ENCODE measurements around the gene WDR83.
"Not testable (repeated sequence)": the region's sequence is repeated elsewhere in the genome, so short reads cannot be mapped to it uniquely, and the experiment has no call there.

WDR83 gene

GRCh38 chr19:12672744-12673143 is 6.1 kb downstream of the WDR83 start:
- Histone ChIP-seq H3K27me3 (no peaks in the 10 kb centered on the region), H3K36me3 (peaks cover 40 to 68% (median 43%) of the 10 kb centered on the region in 3 donors), H3K27ac (no peak overlapping the region), H3K4me1 (peaks cover 0 to 34% (median 23%) of the 10 kb centered on the region in 4 donors), H3K9me3 (no peaks in the 10 kb centered on the region), H3K4me3 (no peak overlapping the region)
- intact Hi-C loops (cut with DNase I; ENCODE audit: low total_unique reads): loop anchor here (10.0 kb wide), 1 partner anchor 108 kb away; no protein-coding TSS in a partner anchor
- TF ChIP-seq, protein P1, sequence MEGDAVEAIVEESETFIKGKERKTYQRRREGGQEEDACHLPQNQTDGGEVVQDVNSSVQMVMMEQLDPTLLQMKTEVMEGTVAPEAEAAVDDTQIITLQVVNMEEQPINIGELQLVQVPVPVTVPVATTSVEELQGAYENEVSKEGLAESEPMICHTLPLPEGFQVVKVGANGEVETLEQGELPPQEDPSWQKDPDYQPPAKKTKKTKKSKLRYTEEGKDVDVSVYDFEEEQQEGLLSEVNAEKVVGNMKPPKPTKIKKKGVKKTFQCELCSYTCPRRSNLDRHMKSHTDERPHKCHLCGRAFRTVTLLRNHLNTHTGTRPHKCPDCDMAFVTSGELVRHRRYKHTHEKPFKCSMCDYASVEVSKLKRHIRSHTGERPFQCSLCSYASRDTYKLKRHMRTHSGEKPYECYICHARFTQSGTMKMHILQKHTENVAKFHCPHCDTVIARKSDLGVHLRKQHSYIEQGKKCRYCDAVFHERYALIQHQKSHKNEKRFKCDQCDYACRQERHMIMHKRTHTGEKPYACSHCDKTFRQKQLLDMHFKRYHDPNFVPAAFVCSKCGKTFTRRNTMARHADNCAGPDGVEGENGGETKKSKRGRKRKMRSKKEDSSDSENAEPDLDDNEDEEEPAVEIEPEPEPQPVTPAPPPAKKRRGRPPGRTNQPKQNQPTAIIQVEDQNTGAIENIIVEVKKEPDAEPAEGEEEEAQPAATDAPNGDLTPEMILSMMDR (IDR thresholded peaks at IDR 0.05): no peak
- no peak for DNase-seq

- Histone ChIP-seq H3K4me3 (no peak overlapping the region), H3K27me3 (no peaks in the 10 kb centered on the region), H3K27ac (no peak overlapping the region), H3K4me1 (peaks cover 0 to 25% (median 10%) of the 10 kb centered on the region in 4 donors), H3K9me3 (no peaks in the 10 kb centered on the region), H3K36me3 (peaks cover 62 to 88% (median 64%) of the 10 kb centered on the region in 3 donors)
- no peak for DNase-seq
- intact Hi-C loops (cut with DNase I; ENCODE audit: low total_unique reads): loop anchor here (10.0 kb wide), 1 partner anchor 111 kb away; no protein-coding TSS in a partner anchor
- TF ChIP-seq, protein P1 (IDR thresholded peaks at IDR 0.05): no peak
Observed at GRCh38 chr19:12675399-12675798, 8.8 kb downstream of the WDR83 start.

DNA sequence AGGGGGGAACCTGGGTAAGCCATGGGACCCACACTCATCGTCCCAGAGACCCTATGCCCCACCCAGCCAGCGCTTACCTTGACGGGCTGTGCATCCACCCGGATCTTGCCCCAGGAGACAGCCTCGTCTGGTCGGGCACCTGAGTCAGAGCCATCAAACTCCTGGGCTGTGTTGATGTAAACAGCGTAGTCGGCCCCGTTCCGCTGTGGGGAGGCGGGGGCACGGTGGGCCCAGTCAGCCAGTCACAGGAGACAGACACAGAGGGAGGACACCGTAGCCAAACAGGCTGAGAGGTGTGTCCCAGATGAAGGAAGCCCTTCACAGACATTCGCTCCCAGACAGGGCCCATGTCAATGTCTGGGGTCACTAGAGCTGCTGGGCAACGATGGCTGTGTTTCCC is 9.3 kb downstream of the WDR83 start:
- Histone ChIP-seq H3K27me3 (no peaks in the 10 kb centered on the region), H3K9me3 (no peaks in the 10 kb centered on the region), H3K4me3 (no peak overlapping the region), H3K4me1 (peaks cover 0 to 25% (median 7%) of the 10 kb centered on the region in 4 donors), H3K27ac (no peak overlapping the region), H3K36me3 (peaks cover 62 to 88% (median 64%) of the 10 kb centered on the region in 3 donors)
- TF ChIP-seq, protein P1 (IDR thresholded peaks at IDR 0.05): no peak
- intact Hi-C loops (cut with DNase I; ENCODE audit: low total_unique reads): loop anchor here (10.0 kb wide), 1 partner anchor 111 kb away; no protein-coding TSS in a partner anchor
- DNase-seq: no peak

GRCh38 chr19:12676384-12676792 is 9.8 kb downstream of the WDR83 start:
- Histone ChIP-seq H3K36me3 (peaks cover 62 to 88% (median 64%) of the 10 kb centered on the region in 3 donors), H3K9me3 (no peaks in the 10 kb centered on the region), H3K4me3 (no peak overlapping the region), H3K4me1 (peaks cover 0 to 25% (median 6%) of the 10 kb centered on the region in 4 donors), H3K27ac (no peak overlapping the region), H3K27me3 (no peaks in the 10 kb centered on the region)
- intact Hi-C loops (cut with DNase I; ENCODE audit: low total_unique reads): loop anchor here (10.0 kb wide), 1 partner anchor 112 kb away; no protein-coding TSS in a partner anchor
- DNase-seq: peak; percentile 75 to 86
- TF ChIP-seq, protein P1 (IDR thresholded peaks at IDR 0.05): peak; percentile 70 to 75

DNA sequence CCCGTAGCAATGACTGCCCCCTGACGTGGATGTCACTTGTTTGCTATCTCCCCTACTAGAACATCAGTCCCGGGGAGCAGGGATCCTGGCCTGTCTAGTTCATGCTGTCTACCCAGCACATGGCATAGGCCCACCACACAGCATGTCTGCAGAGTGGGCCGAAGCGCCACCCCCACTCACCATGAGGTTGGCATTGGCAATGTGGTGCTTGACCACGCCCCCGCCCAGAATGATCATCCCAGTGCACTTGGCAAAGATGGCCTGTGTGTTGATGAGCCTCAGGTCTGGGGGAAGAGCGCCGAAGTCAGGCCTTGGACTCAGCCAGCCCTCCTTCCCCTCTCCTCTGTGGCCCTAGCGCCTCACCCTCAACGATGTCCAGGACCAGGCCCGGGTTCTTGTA is 10.3 kb downstream of the WDR83 start:
- Histone ChIP-seq H3K9me3 (no peaks in the 10 kb centered on the region), H3K4me1 (peaks cover 0 to 25% (median 6%) of the 10 kb centered on the region in 4 donors), H3K4me3 (no peak overlapping the region), H3K27ac (no peak overlapping the region), H3K36me3 (peaks cover 62 to 83% (median 64%) of the 10 kb centered on the region in 3 donors), H3K27me3 (no peaks in the 10 kb centered on the region)
- TF ChIP-seq, protein P1 (IDR thresholded peaks at IDR 0.05): no peak
- no peak for DNase-seq
- intact Hi-C loops (cut with DNase I; ENCODE audit: low total_unique reads): loop anchor here (10.0 kb wide), 1 partner anchor 112 kb away; no protein-coding TSS in a partner anchor

DNA sequence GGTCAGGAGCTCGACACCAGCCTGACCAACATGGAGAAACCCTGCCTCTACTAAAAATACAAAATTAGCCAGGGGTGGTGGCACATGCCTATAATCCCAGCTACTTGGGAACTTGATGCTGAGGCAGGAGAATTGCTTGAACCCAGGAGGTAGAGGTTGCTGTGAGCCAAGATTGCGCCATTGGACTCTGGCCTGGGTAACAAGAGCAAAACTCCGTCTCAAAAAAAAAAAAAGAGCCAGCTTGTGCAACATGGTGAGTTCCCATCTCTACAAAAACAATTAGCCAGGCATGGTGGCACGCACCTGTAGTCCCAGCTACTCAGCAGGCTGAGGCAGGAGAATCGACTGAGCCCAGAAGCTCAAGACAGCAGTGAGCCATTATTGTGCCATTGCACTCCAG is 11.4 kb downstream of the WDR83 start:
- intact Hi-C loops (cut with DNase I; ENCODE audit: low total_unique reads): loop anchor here (10.0 kb wide), 1 partner anchor 113 kb away; no protein-coding TSS in a partner anchor
- H3K27ac ChIP-seq, H3K4me3 ChIP-seq, DNase-seq, H3K27me3 ChIP-seq, H3K9me3 ChIP-seq: not testable (repeated sequence)
- peaks cover 0 to 27% (median 6%) of the 10 kb centered on the region in 4 donors for H3K4me1 ChIP-seq
- H3K36me3 ChIP-seq: peaks cover 58 to 72% (median 58%) of the 10 kb centered on the region in 3 donors

All from tibial artery (tissue), 4 donors.